WTC11 (cell line): ENCODE results near the gene PRLR. TPM values are rescaled to one million over a fixed set of nuclear protein-coding genes. Genes with fewer than 3 reads are reported as not detected.

Experiments
- ATAC-seq: fragments of 200-7000 bp; cut with Tn5 transposase; 2 replicates; pipeline ENCODE4 v1.10.0; 2021; ENCODE audit warnings: mild to moderate bottlenecking, moderate library complexity
- CTCF ChIA-PET: fragments of 300-600 bp; sonication (Branson Sonifier 250); formaldehyde crosslinking; loops from one replicate; lab custom pipeline; 2021; ENCODE audit warnings: antibody characterized with exemption; lab: Charles Lee
- POLR2A ChIA-PET: fragments of 350-600 bp; sonication (Branson Sonifier 250); formaldehyde crosslinking; loops from one replicate; lab custom pipeline; 2021; ENCODE audit warnings: antibody characterized with exemption; lab: Charles Lee
- DNase-seq: peaks from one replicate; pipeline ENCODE4 v3.0.0; 2021; ENCODE audit warnings: low spot score
- H3K27ac Mint-ChIP-seq: 2 replicates; pipeline ENCODE4 v1.8.0; 2021; ENCODE audit warnings: mixed read lengths
- H3K27me3 Mint-ChIP-seq: 2 replicates; pipeline ENCODE4 v1.8.0; 2021; ENCODE audit warnings: low read depth, mild to moderate bottlenecking, moderate library complexity, mixed read lengths
- H3K36me3 Mint-ChIP-seq: 2 replicates; pipeline ENCODE4 v1.8.0; 2021; ENCODE audit warnings: mixed read lengths
- H3K4me1 Mint-ChIP-seq: 2 replicates; pipeline ENCODE4 v1.8.0; 2022; ENCODE audit warnings: mixed read lengths
- H3K4me3 Mint-ChIP-seq: 2 replicates; pipeline ENCODE4 v1.8.0; 2021; ENCODE audit warnings: mild to moderate bottlenecking, moderate library complexity, mixed read lengths
- H3K9me3 Mint-ChIP-seq: 2 replicates; pipeline ENCODE4 v1.8.0; 2021; ENCODE audit warnings: mixed read lengths
- ERG ChIP-seq: fragments of 250-450 bp; sonication (Bioruptor Pico); IDR thresholded peaks from 2 replicates; pipeline ENCODE4 v1.8.0; 2021; ENCODE audit warnings: mild to moderate bottlenecking
- ETV6 ChIP-seq: sonication (generic); formaldehyde crosslinking; IDR thresholded peaks from 2 replicates; pipeline ENCODE4 v1.8.1; 2022; ENCODE audit warnings: mild to moderate bottlenecking, missing genetic modification reagents
- GABPB1 ChIP-seq: sonication (generic); formaldehyde crosslinking; IDR thresholded peaks from 2 replicates; pipeline ENCODE4 v1.8.1; 2023; ENCODE audit warnings: mild to moderate bottlenecking, missing genetic modification reagents
- GTF2I ChIP-seq: fragments of 250-450 bp; sonication (Bioruptor Pico); conservative IDR thresholded peaks from 2 replicates; pipeline ENCODE4 v1.4.0; 2021; ENCODE audit warnings: mild to moderate bottlenecking
- KAT7 ChIP-seq: sonication (generic); formaldehyde crosslinking; IDR thresholded peaks from 2 replicates; pipeline ENCODE4 v1.8.1; 2023; ENCODE audit warnings: missing genetic modification reagents, mild to moderate bottlenecking, borderline replicate concordance
- MLX ChIP-seq: sonication (generic); formaldehyde crosslinking; IDR thresholded peaks from 2 replicates; pipeline ENCODE4 v1.8.1; 2023; ENCODE audit warnings: mild to moderate bottlenecking, missing genetic modification reagents, moderate library complexity
- NFATC4 ChIP-seq: fragments of 250-450 bp; sonication (Bioruptor Pico); IDR thresholded peaks from 2 replicates; pipeline ENCODE4 v1.9.0; 2021; ENCODE audit warnings: mild to moderate bottlenecking
- NFYB ChIP-seq: sonication (generic); formaldehyde crosslinking; conservative IDR thresholded peaks from 2 replicates; pipeline ENCODE4 v1.8.0; 2022; ENCODE audit warnings: low read depth, missing genetic modification reagents
- NR1H2 ChIP-seq: sonication (generic); formaldehyde crosslinking; IDR thresholded peaks from 2 replicates; pipeline ENCODE4 v1.9.0; 2021; ENCODE audit warnings: mild to moderate bottlenecking, moderate library complexity, missing genetic modification reagents
- PRRX2 ChIP-seq: fragments of 250-450 bp; sonication (Bioruptor Pico); IDR thresholded peaks from 2 replicates; pipeline ENCODE4 v1.8.0; 2021; ENCODE audit warnings: mild to moderate bottlenecking
- SMAD4 ChIP-seq: sonication (generic); formaldehyde crosslinking; IDR thresholded peaks from 2 replicates; pipeline ENCODE4 v1.8.0; 2022; ENCODE audit warnings: mild to moderate bottlenecking, missing genetic modification reagents
- ZBTB21 ChIP-seq: sonication (generic); formaldehyde crosslinking; IDR thresholded peaks from 2 replicates; pipeline ENCODE4 v1.8.1; 2023; ENCODE audit warnings: mild to moderate bottlenecking, missing genetic modification reagents, borderline replicate concordance
- ZBTB43 ChIP-seq: sonication (generic); formaldehyde crosslinking; IDR thresholded peaks from 2 replicates; pipeline ENCODE4 v1.8.1; 2023; ENCODE audit warnings: mild to moderate bottlenecking, missing genetic modification reagents
- ZNF396 ChIP-seq: fragments of 250-450 bp; sonication (Bioruptor Pico); IDR thresholded peaks from 2 replicates; pipeline ENCODE4 v1.8.0; 2021; ENCODE audit warnings: mild to moderate bottlenecking, moderate library complexity, borderline replicate concordance
- ZNF532 ChIP-seq: fragments of 250-450 bp; sonication (Bioruptor Pico); IDR thresholded peaks from 2 replicates; pipeline ENCODE4 v1.9.0; 2021; ENCODE audit warnings: mild to moderate bottlenecking, borderline replicate concordance
- total RNA-seq: library from RNA; stranded (reverse); gene quantifications from 3 replicates; pipeline ENCODE4 v1.2.3, GENCODE V29; 2021
- TF ChIP-seq, protein P1 (sequence below): fragments of 250-450 bp; sonication (Bioruptor Pico); IDR thresholded peaks from 2 replicates; pipeline ENCODE4 v1.9.0; 2021; ENCODE audit warnings: moderate library complexity, mild to moderate bottlenecking, inconsistent platforms, borderline replicate concordance

Gene PRLR
- total RNA-seq, 1 experiment from 2014 or later = 3.2 TPM

GRCh38 chr5:35198686-35199085, 31.6 kb downstream of the PRLR start (continued):
- TF ChIP-seq NFYB (CRISPR knock-in tag) (no peak), NR1H2 (no peak), PRRX2 (no peak), SMAD4 (no peak), ZNF396 (no peak), KAT7 (CRISPR knock-in tag) (no peak), NFATC4 (CRISPR knock-in tag) (no peak), GTF2I (CRISPR knock-in tag) (no peak), ZNF532 (no peak)
- TF ChIP-seq, all 79 proteins: peak for 0

DNA sequence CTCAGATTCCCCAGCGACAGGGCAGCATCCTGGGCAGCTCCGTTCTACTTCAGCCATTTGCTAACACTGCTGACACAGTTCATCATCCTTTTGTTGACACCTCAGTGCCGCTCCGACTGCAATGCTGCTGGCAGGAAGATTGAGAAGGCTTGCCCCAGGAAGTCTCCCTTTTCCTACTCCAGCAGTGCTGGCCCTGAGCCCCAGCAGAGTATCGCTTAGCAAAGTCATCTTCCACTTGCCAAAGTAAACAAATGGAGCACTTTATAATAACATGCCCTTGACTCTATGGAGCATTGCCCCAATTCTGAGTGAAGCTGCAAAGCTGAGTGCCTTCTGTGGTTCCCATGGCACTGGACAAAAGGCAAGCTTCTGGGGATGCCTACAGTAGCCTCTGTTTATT, 32.2 kb downstream of the PRLR start:
- TF ChIP-seq ERG (CRISPR knock-in tag) = no peak
- ATAC-seq (no peak), DNase-seq (no peak)
- CTCF ChIA-PET = interaction anchor here (1.5 to 1.7 kb wide), 2 partner anchors 15 to 107 kb away, joined by 4 to 8 read pairs; no protein-coding TSS in a partner anchor
- Mint-ChIP-seq H3K9me3 (no peaks in the 10 kb centered on the region), H3K27me3 (no peaks in the 10 kb centered on the region), H3K4me1 (peaks cover 14% of the 10 kb centered on the region), H3K27ac (no peak overlapping the region), H3K36me3 (no peaks in the 10 kb centered on the region), H3K4me3 (no peak overlapping the region)
- POLR2A ChIA-PET = no interaction called here

DNA sequence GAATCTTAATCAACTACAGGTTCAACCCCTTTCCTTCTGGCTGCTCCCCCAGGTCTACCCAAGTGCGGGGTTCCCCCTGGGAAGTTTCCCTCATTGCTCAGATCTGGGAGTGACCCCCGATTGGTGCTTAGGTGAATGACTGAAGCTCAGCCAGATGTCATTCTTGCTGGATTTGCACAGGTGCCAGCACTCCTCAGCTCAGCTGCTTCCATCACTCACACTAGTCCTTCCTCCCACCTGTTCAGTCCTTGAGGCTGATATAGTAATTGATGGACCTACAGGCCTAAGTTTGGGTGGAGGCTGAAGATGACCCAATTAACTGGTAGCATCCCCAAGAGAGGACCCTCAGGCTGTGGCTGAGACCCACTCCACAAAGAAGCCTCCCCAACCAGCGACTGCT, 32.9 kb downstream of the PRLR start:
- no peak for TF ChIP-seq ETV6 (CRISPR knock-in tag)
- no peak for TF ChIP-seq MLX
- no peak for TF ChIP-seq ZBTB21
- TF ChIP-seq, protein P1, sequence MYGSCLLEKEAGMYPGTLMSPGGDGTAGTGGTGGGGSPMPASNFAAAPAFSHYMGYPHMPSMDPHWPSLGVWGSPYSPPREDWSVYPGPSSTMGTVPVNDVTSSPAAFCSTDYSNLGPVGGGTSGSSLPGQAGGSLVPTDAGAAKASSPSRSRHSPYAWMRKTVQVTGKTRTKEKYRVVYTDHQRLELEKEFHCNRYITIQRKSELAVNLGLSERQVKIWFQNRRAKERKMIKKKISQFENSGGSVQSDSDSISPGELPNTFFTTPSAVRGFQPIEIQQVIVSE = no peak
- TF ChIP-seq GABPB1 = no peak
- no peak for TF ChIP-seq GTF2I (CRISPR knock-in tag)
- TF ChIP-seq ZBTB43 = no peak
- no peaks in the 10 kb centered on the region for H3K36me3 Mint-ChIP-seq
- DNase-seq (no peak), ATAC-seq (no peak)
- H3K27ac Mint-ChIP-seq = no peak overlapping the region
- H3K4me1 Mint-ChIP-seq = peaks cover 14% of the 10 kb centered on the region
- POLR2A ChIA-PET = no interaction called here
- no peaks in the 10 kb centered on the region for H3K9me3 Mint-ChIP-seq
- H3K4me3 Mint-ChIP-seq = no peak overlapping the region
- CTCF ChIA-PET = no interaction called here
- H3K27me3 Mint-ChIP-seq = no peaks in the 10 kb centered on the region
